ENCODE measurements around the gene HSP90AB1. TPM values are rescaled to one million over a fixed set of nuclear protein-coding genes. Genes with fewer than 3 reads are reported as not detected.

HSP90AB1 gene
- total RNA-seq, 4 donors from 2014 or later, result 105 to 371 (median 242) TPM

GRCh38 chr6:44249082-44249748 lies 2.3 kb downstream of the HSP90AB1 start:
- H3K27me3 ChIP-seq, result no peaks in the 10 kb centered on the region
- DNase-seq, result no peak
- peak overlapping the region in 1 of 4 donors; percentile 98 for H3K4me3 ChIP-seq
- H3K27ac ChIP-seq, result peak overlapping the region in 2 of 4 donors; percentile 93 to 94
- H3K9me3 ChIP-seq, result no peaks in the 10 kb centered on the region
- intact Hi-C loops (cut with DNase I; ENCODE audit: low total_unique reads), result no loop called here
- H3K4me1 ChIP-seq, result peaks cover 4 to 28% (median 16%) of the 10 kb centered on the region in 4 donors
- WGBS, 2 donors (ENCODE audit: low coverage in 1 of 2), result 49 to 76% methylated on average over 4 to 9 of the region's 9 CpGs
- peaks cover 0 to 54% (median 23%) of the 10 kb centered on the region in 4 donors for H3K36me3 ChIP-seq
- TF ChIP-seq EP300 (IDR thresholded peaks at IDR 0.05; ENCODE audit: low read depth) (no peak), POLR2A (IDR thresholded peaks at IDR 0.05) (no peak), CTCF (IDR thresholded peaks at IDR 0.05) (no peak), POLR2AphosphoS5 (IDR thresholded peaks at IDR 0.05) (no peak)
- in situ Hi-C loops (cut with MboI; ENCODE audit: low pct_ligation_motif_present in 1 of 4, low pct_unique_long_range_greater_than_20kb in 1 of 4, low sequenced_read_pairs in 3 of 4), result no loop called here

- intact Hi-C loops (cut with DNase I; ENCODE audit: low total_unique reads) (no loop called here), in situ Hi-C loops (cut with MboI; ENCODE audit: low pct_ligation_motif_present in 1 of 4, low pct_unique_long_range_greater_than_20kb in 1 of 4, low sequenced_read_pairs in 3 of 4) (no loop called here)
- no peak for DNase-seq
- TF ChIP-seq POLR2AphosphoS5 (IDR thresholded peaks at IDR 0.05) (no peak), POLR2A (IDR thresholded peaks at IDR 0.05) (no peak), CTCF (IDR thresholded peaks at IDR 0.05) (no peak), EP300 (IDR thresholded peaks at IDR 0.05; ENCODE audit: low read depth) (no peak)
- H3K4me3 ChIP-seq, result no peak overlapping the region
- H3K36me3 ChIP-seq, result peaks cover 0 to 61% (median 28%) of the 10 kb centered on the region in 4 donors
- H3K9me3 ChIP-seq, result no peaks in the 10 kb centered on the region
- H3K27ac ChIP-seq, result no peak overlapping the region
- no peaks in the 10 kb centered on the region for H3K27me3 ChIP-seq
- H3K4me1 ChIP-seq, result peaks cover 4 to 28% (median 17%) of the 10 kb centered on the region in 4 donors
- 67 to 68% methylated on average over 6 of the region's 6 CpGs for WGBS, 2 donors (ENCODE audit: low coverage in 1 of 2)
Measured at GRCh38 chr6:44250067-44250717, 3.3 kb downstream of the HSP90AB1 start.

DNA sequence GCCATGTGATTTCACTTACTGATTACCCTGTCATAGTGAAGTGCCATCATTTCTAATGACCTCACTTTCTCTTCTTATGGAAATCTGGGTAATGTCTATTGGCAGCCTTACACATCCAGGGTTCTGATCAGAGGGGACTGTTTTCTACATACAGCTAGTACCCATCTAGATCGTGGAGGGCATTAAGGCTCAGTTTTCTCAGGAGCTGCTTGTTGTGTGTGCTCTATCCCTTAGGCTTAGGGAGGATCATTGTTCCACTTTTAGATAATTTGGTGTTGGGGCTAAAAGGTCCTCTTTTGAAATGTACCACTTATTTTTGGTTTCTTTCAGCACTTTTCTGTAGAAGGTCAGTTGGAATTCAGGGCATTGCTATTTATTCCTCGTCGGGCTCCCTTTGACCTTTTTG lies 3.8 kb downstream of the HSP90AB1 start:
- TF ChIP-seq EP300 (IDR thresholded peaks at IDR 0.05; ENCODE audit: low read depth) (no peak), CTCF (IDR thresholded peaks at IDR 0.05) (no peak), POLR2AphosphoS5 (IDR thresholded peaks at IDR 0.05) (no peak), POLR2A (IDR thresholded peaks at IDR 0.05) (no peak)
- no peak overlapping the region for H3K27ac ChIP-seq
- H3K4me3 ChIP-seq, result no peak overlapping the region
- in situ Hi-C loops (cut with MboI; ENCODE audit: low pct_ligation_motif_present in 1 of 4, low pct_unique_long_range_greater_than_20kb in 1 of 4, low sequenced_read_pairs in 3 of 4) (no loop called here), intact Hi-C loops (cut with DNase I; ENCODE audit: low total_unique reads) (no loop called here)
- no peaks in the 10 kb centered on the region for H3K9me3 ChIP-seq
- 42 to 73% methylated on average over 1 to 3 of the region's 3 CpGs for WGBS, 2 donors (ENCODE audit: low coverage in 1 of 2)
- peaks cover 0 to 61% (median 28%) of the 10 kb centered on the region in 4 donors for H3K36me3 ChIP-seq
- peaks cover 4 to 27% (median 17%) of the 10 kb centered on the region in 4 donors for H3K4me1 ChIP-seq
- H3K27me3 ChIP-seq, result no peaks in the 10 kb centered on the region
- DNase-seq, result no peak

GRCh38 chr6:44251576-44252524 lies 4.9 kb downstream of the HSP90AB1 start:
- Histone ChIP-seq H3K4me3 (no peak overlapping the region), H3K27ac (no peak overlapping the region), H3K9me3 (no peaks in the 10 kb centered on the region), H3K36me3 (peaks cover 0 to 61% (median 28%) of the 10 kb centered on the region in 4 donors), H3K4me1 (peaks cover 11 to 35% (median 25%) of the 10 kb centered on the region in 4 donors), H3K27me3 (no peaks in the 10 kb centered on the region)
- DNase-seq, result no peak
- intact Hi-C loops (cut with DNase I; ENCODE audit: low total_unique reads) (no loop called here), in situ Hi-C loops (cut with MboI; ENCODE audit: low pct_ligation_motif_present in 1 of 4, low pct_unique_long_range_greater_than_20kb in 1 of 4, low sequenced_read_pairs in 3 of 4) (no loop called here)
- TF ChIP-seq POLR2A (IDR thresholded peaks at IDR 0.05), result no peak
- no peak for TF ChIP-seq POLR2AphosphoS5 (IDR thresholded peaks at IDR 0.05)
- no peak for TF ChIP-seq EP300 (IDR thresholded peaks at IDR 0.05; ENCODE audit: low read depth)
- no peak for TF ChIP-seq CTCF (IDR thresholded peaks at IDR 0.05)
- 83 to 88% methylated on average over 7 to 14 of the region's 14 CpGs for WGBS, 2 donors (ENCODE audit: low coverage in 1 of 2)
